Mucosa of stomach (tissue), 1 donor: Measurements from ENCODE around the gene EPHA6.
"Not testable (repeated sequence)": the region's sequence is repeated elsewhere in the genome, so short reads cannot be mapped to it uniquely, and the experiment has no call there.

ENCODE experiments used
- H3K27me3 ChIP-seq: one replicate; pipeline ENCODE4 v1.7.0; 2013; ENCODE audit warnings: mild to moderate bottlenecking, low read length; ENCODE audit not compliant: control insufficient read depth, insufficient read depth
- H3K36me3 ChIP-seq: one replicate; pipeline ENCODE4 v1.7.0; 2013; ENCODE audit warnings: low read length; ENCODE audit not compliant: control insufficient read depth, insufficient read depth
- H3K4me1 ChIP-seq: one replicate; pipeline ENCODE4 v1.7.0; 2013; ENCODE audit warnings: mild to moderate bottlenecking, low read length; ENCODE audit not compliant: control insufficient read depth, insufficient read depth
- H3K4me3 ChIP-seq: one replicate; pipeline ENCODE4 v1.7.0; 2013; ENCODE audit warnings: low read length
- H3K9ac ChIP-seq: one replicate; pipeline ENCODE4 v1.7.0; 2013; ENCODE audit warnings: mild to moderate bottlenecking, low read length, moderate library complexity
- H3K9me3 ChIP-seq: one replicate; pipeline ENCODE4 v1.7.0; 2013; ENCODE audit warnings: mild to moderate bottlenecking, low read length, moderate library complexity; ENCODE audit not compliant: control insufficient read depth
- donor health status: Pancreatic carcinoma.

Gene EPHA6

DNA sequence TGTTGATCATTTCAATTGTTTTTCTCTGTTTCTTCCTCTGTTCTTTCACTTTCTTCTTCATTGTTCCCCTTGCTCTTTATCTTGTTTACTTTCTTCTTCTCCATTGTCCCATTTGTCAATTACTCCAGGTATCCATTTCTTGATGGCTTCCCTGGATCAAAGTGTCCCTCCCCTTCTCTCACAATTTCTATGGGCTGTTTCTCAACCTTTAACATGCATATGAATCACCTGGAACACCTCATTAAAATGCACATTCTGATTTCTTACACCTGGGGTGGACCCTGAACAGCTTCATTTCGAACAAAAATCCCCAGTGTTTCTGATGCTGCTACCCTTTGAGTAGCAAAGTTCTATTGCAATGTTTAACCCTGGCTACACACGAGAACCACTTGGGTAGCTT, 454.8 kb downstream of the EPHA6 start:
- Histone ChIP-seq H3K27me3 (no peaks in the 10 kb centered on the region), H3K9ac (no peak overlapping the region), H3K9me3 (no peaks in the 10 kb centered on the region), H3K36me3 (no peaks in the 10 kb centered on the region), H3K4me1 (no peaks in the 10 kb centered on the region), H3K4me3 (no peak overlapping the region)

DNA sequence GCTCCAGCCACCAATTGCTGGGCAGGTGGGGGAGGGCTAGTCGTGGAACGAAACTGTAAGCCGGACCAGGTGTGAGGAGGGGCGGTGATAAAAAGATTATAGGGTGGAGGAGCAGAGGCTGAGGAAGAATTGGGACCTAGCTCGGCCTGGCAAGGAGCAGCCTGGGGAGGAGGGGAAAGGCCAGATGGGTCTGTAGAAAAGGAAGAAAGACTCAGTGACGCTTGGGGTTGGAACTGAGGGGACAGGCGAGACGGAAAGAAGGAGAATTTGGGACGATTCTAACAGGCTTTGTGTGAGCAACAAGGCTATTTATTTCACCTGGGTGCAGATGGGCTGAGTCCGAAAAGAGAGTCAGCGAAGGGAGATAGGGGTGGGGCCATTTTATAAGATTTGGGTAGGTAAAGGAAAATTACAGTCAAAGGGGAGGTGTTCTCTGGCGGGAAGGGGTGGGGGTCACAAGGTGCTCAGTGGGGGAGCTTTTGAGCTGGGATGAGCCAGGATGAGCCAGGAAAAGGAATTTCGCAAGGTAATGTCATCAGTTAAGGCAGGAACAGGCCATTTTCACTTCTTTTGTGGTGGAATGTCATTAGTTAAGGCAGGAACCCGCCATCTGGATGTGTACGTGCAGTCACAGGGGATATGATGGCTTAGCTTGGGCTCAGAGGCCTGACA, 462.6 kb downstream of the EPHA6 start:
- not testable (repeated sequence) for H3K9me3 ChIP-seq, H3K4me3 ChIP-seq, H3K9ac ChIP-seq, H3K4me1 ChIP-seq, H3K27me3 ChIP-seq, H3K36me3 ChIP-seq

DNA sequence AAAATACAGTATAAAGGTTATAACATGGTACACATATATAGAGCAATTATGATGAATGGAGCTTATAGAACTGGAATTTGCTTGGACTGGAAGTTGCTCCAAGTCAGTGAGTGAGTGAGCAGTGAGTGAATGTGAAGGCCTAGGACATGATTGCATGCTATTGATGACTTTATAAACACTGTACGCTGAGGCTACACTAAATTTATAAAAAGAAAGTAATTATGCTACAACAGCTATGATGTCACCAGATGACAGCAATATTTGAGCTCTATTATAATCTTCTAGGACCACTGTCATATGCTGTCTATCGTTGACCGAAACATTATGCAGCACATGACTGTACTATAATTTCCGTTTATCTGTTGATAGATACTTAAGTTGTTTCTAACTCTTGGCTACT, 463.3 kb downstream of the EPHA6 start:
- H3K36me3 ChIP-seq = no peaks in the 10 kb centered on the region
- no peaks in the 10 kb centered on the region for H3K9me3 ChIP-seq
- H3K4me3 ChIP-seq = no peak overlapping the region
- H3K9ac ChIP-seq = no peak overlapping the region
- H3K27me3 ChIP-seq = no peaks in the 10 kb centered on the region
- no peaks in the 10 kb centered on the region for H3K4me1 ChIP-seq

DNA sequence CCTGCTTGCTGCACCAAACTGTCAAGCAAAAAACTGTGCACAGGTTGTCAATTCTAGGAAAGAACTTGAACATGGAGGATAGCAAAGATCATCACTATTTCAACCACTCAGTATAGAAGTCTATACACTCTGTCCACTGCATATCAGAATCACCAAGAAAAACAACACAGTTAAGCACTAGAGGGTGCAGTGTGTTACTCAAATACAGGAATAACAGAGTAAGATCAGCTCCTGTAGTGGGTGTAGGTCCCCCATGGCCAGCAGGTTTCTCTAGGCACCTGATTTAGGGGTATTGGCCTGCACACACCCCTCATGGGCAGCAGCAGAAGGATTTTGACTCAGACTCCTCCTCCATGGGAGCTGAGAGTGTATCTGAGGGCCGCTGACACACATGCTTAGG, 464.1 kb downstream of the EPHA6 start:
- no peak overlapping the region for H3K9ac ChIP-seq
- no peaks in the 10 kb centered on the region for H3K27me3 ChIP-seq
- H3K4me3 ChIP-seq = no peak overlapping the region
- no peaks in the 10 kb centered on the region for H3K36me3 ChIP-seq
- no peaks in the 10 kb centered on the region for H3K9me3 ChIP-seq
- H3K4me1 ChIP-seq = no peaks in the 10 kb centered on the region

- no peaks in the 10 kb centered on the region for H3K9me3 ChIP-seq
- no peak overlapping the region for H3K9ac ChIP-seq
- H3K36me3 ChIP-seq = no peaks in the 10 kb centered on the region
- no peak overlapping the region for H3K4me3 ChIP-seq
- H3K4me1 ChIP-seq = no peaks in the 10 kb centered on the region
- no peaks in the 10 kb centered on the region for H3K27me3 ChIP-seq
Observed at GRCh38 chr3:97291901-97292300, 477.5 kb downstream of the EPHA6 start.

DNA sequence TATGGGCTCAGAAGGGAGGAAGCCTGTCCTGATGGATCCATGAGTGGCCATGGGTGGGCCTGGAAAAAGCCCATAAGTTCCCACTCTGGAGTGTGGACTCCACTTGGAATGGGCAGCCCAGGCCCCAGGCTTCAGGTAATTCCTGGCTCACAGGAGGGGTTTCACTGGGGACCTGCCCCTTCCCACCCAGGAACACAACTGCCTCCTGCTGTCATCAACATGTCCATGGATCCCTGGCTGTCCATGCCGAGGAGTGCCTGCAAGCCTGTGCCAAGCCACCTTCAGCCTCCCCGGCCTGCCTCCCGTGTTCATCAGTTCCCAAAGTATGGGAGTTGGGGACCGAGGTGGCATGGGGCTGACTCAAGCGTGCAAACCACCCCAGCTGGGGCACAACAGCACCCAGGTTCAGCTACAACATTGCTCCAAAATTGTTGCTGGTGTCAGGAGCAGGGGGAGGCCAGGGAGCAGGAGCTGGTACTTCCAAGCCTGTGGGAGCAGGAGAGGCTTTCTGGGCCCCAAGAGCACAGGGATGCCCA, 479.3 kb downstream of the EPHA6 start:
- H3K36me3 ChIP-seq = no peaks in the 10 kb centered on the region
- H3K9ac ChIP-seq = no peak overlapping the region
- no peaks in the 10 kb centered on the region for H3K4me1 ChIP-seq
- no peak overlapping the region for H3K4me3 ChIP-seq
- no peaks in the 10 kb centered on the region for H3K27me3 ChIP-seq
- no peaks in the 10 kb centered on the region for H3K9me3 ChIP-seq

DNA sequence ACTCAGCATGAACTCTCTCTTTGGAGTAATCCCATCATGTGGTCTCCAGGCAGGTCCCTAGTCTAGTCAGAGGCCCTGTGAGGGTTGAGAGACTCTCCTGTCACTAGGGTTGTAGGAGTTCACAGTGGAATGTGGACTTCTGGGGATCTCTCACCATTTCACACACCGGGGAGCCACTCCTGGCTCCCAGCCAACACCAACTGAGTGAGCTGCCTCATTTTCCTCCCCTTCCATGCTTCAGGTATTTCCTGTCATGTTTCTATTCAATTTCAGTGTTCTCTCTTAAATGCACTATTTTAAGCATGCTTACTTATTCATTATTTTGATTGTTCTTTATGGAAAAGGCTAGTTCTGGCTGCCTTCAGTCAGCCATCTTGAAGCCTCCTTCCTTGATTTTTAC, 482.6 kb downstream of the EPHA6 start:
- H3K9ac ChIP-seq = no peak overlapping the region
- no peaks in the 10 kb centered on the region for H3K27me3 ChIP-seq
- H3K36me3 ChIP-seq = no peaks in the 10 kb centered on the region
- H3K4me1 ChIP-seq = no peaks in the 10 kb centered on the region
- no peaks in the 10 kb centered on the region for H3K9me3 ChIP-seq
- no peak overlapping the region for H3K4me3 ChIP-seq

- Histone ChIP-seq H3K9me3 (no peaks in the 10 kb centered on the region), H3K4me1 (no peaks in the 10 kb centered on the region), H3K36me3 (no peaks in the 10 kb centered on the region), H3K9ac (no peak overlapping the region), H3K4me3 (no peak overlapping the region), H3K27me3 (no peaks in the 10 kb centered on the region)
Observed at GRCh38 chr3:97301114-97301513, 486.7 kb downstream of the EPHA6 start.

DNA sequence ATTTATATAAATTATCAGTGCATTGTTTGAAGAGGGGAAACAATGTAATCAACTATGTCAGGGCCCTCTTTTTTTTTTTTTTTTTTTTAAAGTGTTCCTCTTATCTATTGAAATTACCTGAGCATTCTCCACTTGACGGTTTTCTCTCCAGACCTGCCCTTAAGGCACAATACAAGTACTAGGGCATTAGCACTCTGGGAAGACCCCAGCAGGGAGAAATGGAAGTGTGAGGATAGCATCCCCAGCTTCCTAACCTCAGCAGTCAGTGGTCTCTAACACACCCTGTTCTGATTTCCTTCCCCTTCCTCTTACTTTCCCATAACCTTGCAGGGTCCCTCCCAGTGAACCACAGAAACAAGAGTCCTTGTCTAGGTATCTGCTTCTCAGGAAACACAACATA, 491.8 kb downstream of the EPHA6 start:
- H3K9me3 ChIP-seq = no peaks in the 10 kb centered on the region
- H3K9ac ChIP-seq = no peak overlapping the region
- no peaks in the 10 kb centered on the region for H3K4me1 ChIP-seq
- H3K4me3 ChIP-seq = no peak overlapping the region
- no peaks in the 10 kb centered on the region for H3K36me3 ChIP-seq
- no peaks in the 10 kb centered on the region for H3K27me3 ChIP-seq

DNA sequence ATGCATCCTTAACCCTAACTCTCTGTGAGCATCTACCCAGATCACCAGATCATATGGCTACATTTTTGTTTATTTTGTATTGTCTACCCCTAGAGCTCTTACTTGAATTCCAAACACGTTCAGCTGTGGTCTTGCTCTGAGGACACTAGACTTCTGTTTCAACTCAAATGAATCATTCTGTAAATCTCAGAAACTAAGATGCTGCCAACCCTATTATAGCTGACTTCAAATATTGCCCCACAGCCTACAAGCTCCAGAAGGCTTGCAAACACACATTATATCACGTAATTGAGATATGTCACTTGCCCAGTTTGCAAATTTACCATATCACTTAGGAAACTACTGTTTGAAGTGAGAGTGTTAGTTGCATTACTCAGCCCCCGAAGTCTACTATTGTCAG, 524.0 kb downstream of the EPHA6 start:
- H3K9me3 ChIP-seq = no peaks in the 10 kb centered on the region
- H3K27me3 ChIP-seq = no peaks in the 10 kb centered on the region
- no peaks in the 10 kb centered on the region for H3K36me3 ChIP-seq
- no peaks in the 10 kb centered on the region for H3K4me1 ChIP-seq
- no peak overlapping the region for H3K4me3 ChIP-seq
- H3K9ac ChIP-seq = no peak overlapping the region

DNA sequence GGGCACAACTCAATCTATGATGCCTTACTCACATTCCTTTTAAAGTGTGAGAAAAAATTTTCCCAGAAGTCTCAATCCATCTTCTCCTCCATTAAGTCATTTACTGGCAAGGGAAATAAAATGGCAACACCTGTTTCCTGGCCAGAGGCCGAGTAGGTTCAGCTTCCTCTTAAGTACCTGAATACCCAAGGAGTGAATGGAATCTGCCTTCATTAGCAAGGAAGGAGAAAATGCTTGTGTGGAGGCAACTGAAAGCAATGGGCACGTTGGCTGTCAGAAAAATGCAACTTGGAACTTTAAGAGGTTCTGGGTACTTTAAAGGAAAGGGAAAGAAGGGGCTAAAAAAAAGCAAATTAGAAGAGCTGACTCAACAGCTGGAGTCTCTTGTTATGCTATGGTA, 526.5 kb downstream of the EPHA6 start:
- no peak overlapping the region for H3K9ac ChIP-seq
- no peak overlapping the region for H3K4me3 ChIP-seq
- H3K4me1 ChIP-seq = no peaks in the 10 kb centered on the region
- H3K27me3 ChIP-seq = no peaks in the 10 kb centered on the region
- H3K36me3 ChIP-seq = no peaks in the 10 kb centered on the region
- no peaks in the 10 kb centered on the region for H3K9me3 ChIP-seq

DNA sequence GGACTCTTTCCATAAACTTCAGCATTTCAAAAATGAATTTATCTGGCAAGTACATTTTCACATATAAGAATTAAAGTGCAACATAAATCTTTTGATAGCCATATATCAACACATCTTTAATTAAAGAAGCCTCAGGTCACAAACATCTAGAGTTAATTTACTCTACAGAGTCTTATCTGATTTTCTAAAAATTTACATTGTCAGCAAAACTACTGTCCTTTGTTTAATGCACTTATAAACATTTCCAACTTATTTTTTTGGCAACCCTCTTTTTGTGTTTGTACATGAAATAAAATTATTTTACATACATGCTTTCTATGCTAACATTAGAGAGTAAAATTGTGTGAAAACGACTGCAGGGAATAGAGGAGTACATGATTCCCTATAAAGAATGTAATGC, 533.4 kb downstream of the EPHA6 start:
- Histone ChIP-seq H3K27me3 (no peaks in the 10 kb centered on the region), H3K9ac (no peak overlapping the region), H3K4me1 (no peaks in the 10 kb centered on the region), H3K4me3 (no peak overlapping the region), H3K9me3 (no peaks in the 10 kb centered on the region), H3K36me3 (no peaks in the 10 kb centered on the region)

- Histone ChIP-seq H3K4me1 (no peaks in the 10 kb centered on the region), H3K27me3 (no peaks in the 10 kb centered on the region), H3K4me3 (no peak overlapping the region), H3K9ac (no peak overlapping the region), H3K36me3 (no peaks in the 10 kb centered on the region), H3K9me3 (no peaks in the 10 kb centered on the region)
Observed at GRCh38 chr3:97350971-97351370, 536.6 kb downstream of the EPHA6 start.
